GM12878 (cell line): ENCODE measurements around the gene KRT34. TPM values are rescaled to one million over a fixed set of nuclear protein-coding genes. Genes with fewer than 3 reads are reported as not detected.

Experiments
- ATAC-seq: fragments of 200-7000 bp; cut with Tn5 transposase; 3 replicates; pipeline ENCODE4 v1.9.1; 2020; ENCODE audit warnings: mild to moderate bottlenecking, moderate library complexity
- BruUV-seq: library from RNA; stranded (reverse); fragments of 400-500 nt; replicated peaks from 2 replicates; lab custom pipeline; 2021; lab: Mats Ljungman, UMichigan
- CTCF ChIA-PET: fragments of 300-600 bp; sonication (Branson Sonifier 250); formaldehyde crosslinking; extraction: SDS; loops from one replicate; lab custom pipeline; 2021; ENCODE audit warnings: inconsistent platforms; lab: Yijun Ruan, JAX
- POLR2A ChIA-PET: fragments of 350-600 bp; formaldehyde crosslinking; extraction: SDS; loops from one replicate; lab custom pipeline; 2021; ENCODE audit warnings: inconsistent platforms; lab: Charles Lee
- RAD21 ChIA-PET: fragments of 300-600 bp; sonication (Branson Sonifier 250); formaldehyde crosslinking; loops from one replicate; lab custom pipeline; 2023; ENCODE audit warnings: antibody characterized with exemption; ENCODE audit not compliant: unreplicated experiment; lab: Charles Lee
- SMC1A ChIA-PET: fragments of 300-600 bp; sonication (Branson Sonifier 250); formaldehyde crosslinking; loops from one replicate; lab custom pipeline; 2023; ENCODE audit not compliant: unreplicated experiment, uncharacterized antibody; lab: Charles Lee
- DNase-seq: peaks from one replicate; pipeline ENCODE4 v3.0.0-alpha.2; 2011; ENCODE audit warnings: low read depth, low spot score
- FAIRE-seq: peaks from 3 replicates; lab custom pipeline; 2011; peaks lifted over from hg19 to GRCh38; lab: Jason Lieb, UNC
- H2AFZ ChIP-seq: 2 replicates; pipeline ENCODE4 v1.6.0; 2011; ENCODE audit warnings: low read depth, low read length, control low read depth; ENCODE audit not compliant: control insufficient read depth
- H3K27ac ChIP-seq: 2 replicates; pipeline ENCODE4 v1.5.1; 2011; ENCODE audit warnings: control low read depth; ENCODE audit not compliant: control insufficient read depth, insufficient read depth
- H3K27me3 ChIP-seq, 2 experiments: replicated peaks in 1 of 2; 2 replicates each; pipeline versions ENCODE4 v1.6.0 to v1.6.1; 2011; ENCODE audit warnings: low read length in 1 of 2; ENCODE audit not compliant: control insufficient read depth in 2 of 2, insufficient read depth in 2 of 2
- H3K36me3 ChIP-seq, 2 experiments: 2 replicates each; pipeline ENCODE4 v1.5.1; 2011; ENCODE audit warnings: low read length in 1 of 2; ENCODE audit not compliant: control insufficient read depth in 2 of 2, insufficient read depth in 2 of 2
- H3K4me1 ChIP-seq: 2 replicates; pipeline ENCODE4 v1.6.1; 2011; ENCODE audit warnings: mild to moderate bottlenecking, low read length, moderate library complexity, mixed read lengths; ENCODE audit not compliant: control insufficient read depth, insufficient read depth
- H3K4me2 ChIP-seq: 2 replicates; pipeline ENCODE4 v1.6.0; 2011; ENCODE audit warnings: control low read depth; ENCODE audit not compliant: control insufficient read depth, insufficient read depth
- H3K4me3 ChIP-seq: fragments of 200-600 bp; sonication (generic); 2 replicates; pipeline ENCODE4 v1.5.1; 2016
- H3K79me2 ChIP-seq: 2 replicates; pipeline ENCODE4 v1.6.0; 2011; ENCODE audit warnings: low read length; ENCODE audit not compliant: control insufficient read depth, insufficient read depth
- H3K9ac ChIP-seq: 2 replicates; pipeline ENCODE4 v1.8.0; 2011; ENCODE audit warnings: low read length, control low read depth, mixed read lengths; ENCODE audit not compliant: control insufficient read depth, insufficient read depth
- H3K9me3 ChIP-seq: replicated peaks from 3 replicates; pipeline ENCODE4 v1.5.1; 2011; ENCODE audit warnings: mild to moderate bottlenecking, low read length; ENCODE audit not compliant: control insufficient read depth, insufficient read depth
- H4K20me1 ChIP-seq: 2 replicates; pipeline ENCODE4 v1.6.0; 2011; ENCODE audit not compliant: control insufficient read depth, insufficient read depth
- BCL11A ChIP-seq: IDR thresholded peaks from 2 replicates; pipeline ENCODE4 v1.6.1; 2011; ENCODE audit warnings: low read depth, low read length
- JUND ChIP-seq: IDR thresholded peaks from 2 replicates; pipeline ENCODE4 v1.6.1; 2012; ENCODE audit warnings: low read depth, mild to moderate bottlenecking, low read length, improper control_type of control experiment, moderate library complexity
- KLF5 ChIP-seq: fragments of 450-650 bp; IDR thresholded peaks from 2 replicates; pipeline ENCODE4 v1.6.1; 2014; ENCODE audit warnings: mild to moderate bottlenecking; ENCODE audit not compliant: partially characterized antibody
- POLR2AphosphoS5 ChIP-seq: IDR thresholded peaks from 2 replicates; pipeline ENCODE4 v1.6.1; 2011; ENCODE audit warnings: mild to moderate bottlenecking, low read length, inconsistent platforms
- WGBS: methylation state at CpG from one replicate; pipeline ENCODE4 v1.1.6; 2016; ENCODE audit warnings: low lambda C conversion rate; ENCODE audit not compliant: insufficient replicate concordance, insufficient coverage; ENCODE audit errors: missing lambda C conversion rate; 5-methylcytosine and 5-hydroxymethylcytosine counted together
- in situ Hi-C: fragments of 300-500 bp; cut with MboI; formaldehyde crosslinking; loops from 9 replicates; pipeline ENCODE4 v1.14.3; 2018; ENCODE audit warnings: mixed read lengths
- intact Hi-C: fragments of 100-400 bp; cut with micrococcal nuclease; formaldehyde crosslinking; loops from one replicate; pipeline ENCODE4 v1.14.2; 2022; ENCODE audit not compliant: unreplicated experiment
- polyA plus RNA-seq, 11 experiments: library from polyadenylated mRNA; depleted of rRNA in 4 of 11; unstranded in 6 of 11; stranded (reverse) in 5 of 11; fragments of >200 nt; fragmentation: Nextera tagmentation in 4 of 11; fragmentation: Illumina TruSeq in 1 of 11; extraction: Ambion mirVana in 4 of 11; extraction: Trizol in 1 of 11; gene quantifications; 1 replicate in 1 of 11; 2 replicates in 10 of 11; pipeline versions ENCODE4 v1.2.1 to v1.2.3, GENCODE V29; 2011 to 2016; ENCODE audit warnings: inconsistent platforms in 2 of 11, missing spikeins in 2 of 11, low read depth in 1 of 11
- total RNA-seq, 4 experiments: library from RNA; depleted of rRNA in 3 of 4; stranded (reverse); fragments of >200 nt in 3 of 4; fragmentation: Illumina TruSeq in 1 of 4; extraction: Trizol in 1 of 4; gene quantifications; 2 replicates each; pipeline versions ENCODE4 v1.2.1 to v1.2.3, GENCODE V29; 2013 to 2021
- TF ChIP-seq, protein P1 (sequence below): fragments of 450-650 bp; formaldehyde crosslinking; IDR thresholded peaks from 2 replicates; pipeline ENCODE4 v1.4.0; 2022; ENCODE audit warnings: mild to moderate bottlenecking, moderate library complexity

The KRT34 gene
- total and polyA plus RNA-seq, 10 of the 15 experiments (the other 5 are each of a cell fraction or from before 2014, with no cell fraction given): not detected

DNA sequence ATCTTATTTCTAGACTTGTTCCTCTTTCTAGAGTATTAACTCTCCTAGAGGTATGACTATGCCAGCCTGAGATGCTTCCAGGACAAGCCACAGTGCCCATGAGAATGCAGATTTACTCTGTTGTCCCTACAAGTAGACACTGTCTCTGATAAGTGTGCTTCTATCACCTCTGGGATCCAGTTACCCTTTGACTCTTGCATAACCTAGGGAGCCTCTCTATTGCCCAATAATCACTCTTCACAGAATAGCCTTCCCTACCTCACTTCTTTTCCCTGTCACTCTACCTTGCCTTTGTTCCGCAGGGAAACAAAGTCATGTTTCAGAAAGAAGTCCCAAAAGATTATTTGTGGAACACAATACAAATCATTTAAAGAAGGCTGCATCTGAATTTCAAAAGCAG lies 1.6 kb upstream of the KRT34 start:
- intact Hi-C loops: no loop called here
- Histone ChIP-seq H3K36me3 (no peaks in the 10 kb centered on the region), H3K4me3 (no peak overlapping the region), H3K4me2 (no peak overlapping the region), H3K4me1 (no peaks in the 10 kb centered on the region), H2AFZ (no peak overlapping the region), H3K79me2 (no peaks in the 10 kb centered on the region), H4K20me1 (no peaks in the 10 kb centered on the region), H3K27me3 (no peaks in the 10 kb centered on the region), H3K9me3 (no peaks in the 10 kb centered on the region; the same call in 2 of the 3 replicates), H3K27ac (no peak overlapping the region), H3K9ac (no peak overlapping the region)
- WGBS: 53% methylated on average over 1 of the region's 1 CpG
- no peak for FAIRE-seq
- ChIA-PET RAD21 (no interaction called here), SMC1A (no interaction called here), CTCF (no interaction called here), POLR2A (no interaction called here)
- no peak for DNase-seq
- TF ChIP-seq JUND (no peak), POLR2AphosphoS5 (no peak), KLF5 (no peak), BCL11A (no peak)
- TF ChIP-seq, protein P1, sequence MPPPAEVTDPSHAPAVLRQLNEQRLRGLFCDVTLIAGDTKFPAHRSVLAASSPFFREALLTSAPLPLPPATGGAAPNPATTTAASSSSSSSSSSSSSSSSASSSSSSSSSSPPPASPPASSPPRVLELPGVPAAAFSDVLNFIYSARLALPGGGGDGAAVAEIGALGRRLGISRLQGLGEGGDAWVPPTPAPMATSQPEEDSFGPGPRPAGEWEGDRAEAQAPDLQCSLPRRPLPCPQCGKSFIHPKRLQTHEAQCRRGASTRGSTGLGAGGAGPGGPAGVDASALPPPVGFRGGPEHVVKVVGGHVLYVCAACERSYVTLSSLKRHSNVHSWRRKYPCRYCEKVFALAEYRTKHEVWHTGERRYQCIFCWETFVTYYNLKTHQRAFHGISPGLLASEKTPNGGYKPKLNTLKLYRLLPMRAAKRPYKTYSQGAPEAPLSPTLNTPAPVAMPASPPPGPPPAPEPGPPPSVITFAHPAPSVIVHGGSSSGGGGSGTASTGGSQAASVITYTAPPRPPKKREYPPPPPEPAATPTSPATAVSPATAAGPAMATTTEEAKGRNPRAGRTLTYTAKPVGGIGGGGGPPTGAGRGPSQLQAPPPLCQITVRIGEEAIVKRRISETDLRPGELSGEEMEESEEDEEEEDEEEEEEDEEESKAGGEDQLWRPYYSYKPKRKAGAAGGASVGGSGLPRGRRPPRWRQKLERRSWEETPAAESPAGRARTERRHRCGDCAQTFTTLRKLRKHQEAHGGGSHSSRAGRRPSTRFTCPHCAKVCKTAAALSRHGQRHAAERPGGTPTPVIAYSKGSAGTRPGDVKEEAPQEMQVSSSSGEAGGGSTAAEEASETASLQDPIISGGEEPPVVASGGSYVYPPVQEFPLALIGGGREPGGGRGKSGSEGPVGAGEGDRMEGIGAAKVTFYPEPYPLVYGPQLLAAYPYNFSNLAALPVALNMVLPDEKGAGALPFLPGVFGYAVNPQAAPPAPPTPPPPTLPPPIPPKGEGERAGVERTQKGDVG (CRISPR knock-in tag): no peak
- ATAC-seq: no peak
- BruUV-seq: no TSS peak
- in situ Hi-C loops: no loop called here
